Heart left ventricle (tissue), 16 donors: Measurements from ENCODE around the gene SPEF2. TPM values are rescaled to one million over a fixed set of nuclear protein-coding genes. Genes with fewer than 3 reads are reported as not detected.

ENCODE experiments used
- ATAC-seq, 4 donors: fragments of 200-7000 bp; cut with Tn5 transposase; one replicate each; pipeline ENCODE4 v1.9.1; 2020 to 2022; ENCODE audit warnings: moderate library complexity in 4 of 4, mild to moderate bottlenecking in 3 of 4, moderate number of reproducible peaks in 1 of 4
- DNase-seq, 5 donors: peaks; one replicate each; pipeline ENCODE4 v3.0.0-alpha.2; 2020
- H3K27ac ChIP-seq, 12 donors: fragments of 200-600 bp; sonication (generic) in 4 of 12; one replicate each; pipeline versions ENCODE4 v1.5.0 to v1.8.0; 2016 to 2022; ENCODE audit warnings: mild to moderate bottlenecking in 2 of 12
- H3K27me3 ChIP-seq, 9 donors: fragments of 200-600 bp; sonication (generic) in 2 of 9; one replicate each; pipeline versions ENCODE4 v1.5.1 to v1.8.0; 2016 to 2022; ENCODE audit warnings: mild to moderate bottlenecking in 3 of 9
- H3K36me3 ChIP-seq, 9 donors: fragments of 200-600 bp; sonication (generic) in 2 of 9; one replicate each; pipeline versions ENCODE4 v1.5.0 to v1.8.0; 2018 to 2022; ENCODE audit warnings: mild to moderate bottlenecking in 2 of 9
- H3K4me1 ChIP-seq, 12 donors: fragments of 200-600 bp; sonication (generic) in 4 of 12; one replicate each; pipeline versions ENCODE4 v1.5.0 to v1.8.0; 2016 to 2022; ENCODE audit warnings: mild to moderate bottlenecking in 3 of 12
- H3K4me3 ChIP-seq, 12 donors: fragments of 200-600 bp; sonication (generic) in 4 of 12; one replicate each; pipeline versions ENCODE4 v1.5.0 to v1.8.0; 2017 to 2022; ENCODE audit warnings: mild to moderate bottlenecking in 9 of 12, moderate library complexity in 4 of 12
- H3K9me3 ChIP-seq, 12 donors: fragments of 200-600 bp; sonication (generic) in 4 of 12; one replicate each; pipeline versions ENCODE4 v1.5.0 to v1.8.0; 2016 to 2022; ENCODE audit warnings: mild to moderate bottlenecking in 1 of 12
- CTCF ChIP-seq, 12 donors: fragments of 200-600 bp; sonication (generic) in 4 of 12; IDR thresholded peaks; one replicate each; pipeline versions ENCODE4 v1.5.0 to v1.8.0; 2018 to 2022; ENCODE audit warnings: antibody characterized with exemption in 12 of 12, mild to moderate bottlenecking in 5 of 12
- POLR2A ChIP-seq, 2 donors: fragments of 450-650 bp; IDR thresholded peaks; one replicate each; pipeline ENCODE4 v1.6.1; 2017; ENCODE audit warnings: antibody characterized with exemption in 2 of 2, mild to moderate bottlenecking in 2 of 2, moderate library complexity in 2 of 2
- WGBS, 4 donors: extraction: QIAGEN DNeasy Blood & Tissue Kit in 2 of 4; methylation state at CpG; one replicate each; pipeline versions ENCODE4 v1.1.5 to v1.1.7; 2013 to 2018; 5-methylcytosine and 5-hydroxymethylcytosine counted together
- intact Hi-C, 10 donors: fragments of 100-400 bp; cut with DNase I; formaldehyde crosslinking; loops; one replicate each; pipeline versions ENCODE4 v1.11.1 to v1.14.2; 2022
- polyA plus RNA-seq, 2 donors: library from polyadenylated mRNA; stranded (reverse); fragments of 200-250 nt; gene quantifications; one replicate each; pipeline ENCODE4 v1.2.3, GENCODE V29; 2013
- total RNA-seq, 9 donors: library from RNA; depleted of rRNA in 2 of 9; stranded (reverse); fragments of >200 nt in 2 of 9; fragmentation: NEBNext Ultra II Directional in 3 of 9; extraction: Animal tissue kit (Norgen Biotek cat#: 25700) in 3 of 9; gene quantifications; one replicate each; pipeline versions ENCODE4 v1.1.0 to v1.2.4, GENCODE V29; 2016 to 2023
- donor health status: ischemic (EF 13 %, LVEDD 7.1; RV severe dilation, severe dysfunction).
- donor health status: healthy with polysubstance abuse.
- donor health status: DM: no; HTN: yes; CAD: no.
- donor health status: DM: no; HTN: no; CAD: no.
- donor health status: ischemic (EF 25% LVEDD 6.9; RV normal size, moderate dysfunction).
- donor health status: ischemic (EF 25% LVEDD 5.7; RV mildly dilated, moderate dysfunction).
- donor health status: healthy.
- donor health status: DM: yes; HTN: yes; CAD: no.
- donor health status: ischemic (EF 35%, LVEDD 5.7; RV mildly dilated, moderate dysfunction).
- donor health status: nonischemic (EF 11% LVEDD 7.7; RV severe dilation, severe dysfunction).
- donor health status: DM: yes; HTN: yes; CAD: no.
- donor health status: PGD.
- donor health status: ischemic (EF 29% LVEDD 5.4; RV normal size, mild dysfunction).
- donor health status: nonischemic (EF 23%, LVEDD 6.1; RV moderate dilation, normal function).

Gene SPEF2
- total and polyA plus RNA-seq, 11 donors = 0.46 to 4.1 (median 1.3) TPM

- Histone ChIP-seq H3K27me3 (no peaks in the 10 kb centered on the region), H3K27ac (no peak overlapping the region), H3K4me3 (no peak overlapping the region), H3K36me3 (no peaks in the 10 kb centered on the region), H3K4me1 (no peaks in the 10 kb centered on the region), H3K9me3 (peaks cover 0 to 3% (median 0%) of the 10 kb centered on the region in 12 donors)
- ATAC-seq (no peak), DNase-seq (no peak)
- intact Hi-C loops = loop anchor here in 4 of 10 donors (10.0 kb wide), 1 partner anchor 268 kb away; no protein-coding TSS in a partner anchor
- TF ChIP-seq POLR2A (IDR thresholded peaks at IDR 0.05) = no peak
- TF ChIP-seq CTCF (IDR thresholded peaks at IDR 0.05) = no peak
Observed at GRCh38 chr5:35656721-35657120, 39.1 kb downstream of the SPEF2 start.

- DNase-seq (no peak), ATAC-seq (no peak)
- Histone ChIP-seq H3K36me3 (no peaks in the 10 kb centered on the region), H3K4me1 (no peaks in the 10 kb centered on the region), H3K27me3 (no peaks in the 10 kb centered on the region), H3K9me3 (peaks cover 0 to 8% (median 0%) of the 10 kb centered on the region in 12 donors), H3K27ac (no peak overlapping the region), H3K4me3 (no peak overlapping the region)
- TF ChIP-seq CTCF (IDR thresholded peaks at IDR 0.05) = no peak
- TF ChIP-seq POLR2A (IDR thresholded peaks at IDR 0.05) = no peak
- 93 to 96% (median 96%) methylated on average over 2 of the region's 2 CpGs for WGBS, 4 donors
- intact Hi-C loops = loop anchor here in 4 of 10 donors (10.0 kb wide), 1 partner anchor 267 kb away; no protein-coding TSS in a partner anchor
Observed at GRCh38 chr5:35657877-35658276, 40.2 kb downstream of the SPEF2 start.

- TF ChIP-seq POLR2A (IDR thresholded peaks at IDR 0.05) (no peak), CTCF (IDR thresholded peaks at IDR 0.05) (no peak)
- DNase-seq (no peak), ATAC-seq (no peak)
- intact Hi-C loops = loop anchor here in 4 of 10 donors (10.0 kb wide), 1 partner anchor 265 kb away; no protein-coding TSS in a partner anchor
- Histone ChIP-seq H3K36me3 (no peaks in the 10 kb centered on the region), H3K27me3 (no peaks in the 10 kb centered on the region), H3K9me3 (peaks cover 0 to 8% (median 0%) of the 10 kb centered on the region in 12 donors), H3K4me3 (no peak overlapping the region), H3K27ac (no peak overlapping the region), H3K4me1 (no peaks in the 10 kb centered on the region)
Observed at GRCh38 chr5:35659556-35659955, 41.9 kb downstream of the SPEF2 start.

GRCh38 chr5:35660451-35660850 is 42.8 kb downstream of the SPEF2 start:
- Histone ChIP-seq H3K27ac (no peak overlapping the region), H3K4me3 (no peak overlapping the region), H3K27me3 (no peaks in the 10 kb centered on the region), H3K36me3 (no peaks in the 10 kb centered on the region), H3K4me1 (peaks cover 0 to 4% (median 0%) of the 10 kb centered on the region in 12 donors), H3K9me3 (peaks cover 0 to 8% (median 0%) of the 10 kb centered on the region in 12 donors)
- ATAC-seq (no peak), DNase-seq (no peak)
- WGBS, 4 donors = 84 to 92% (median 91%) methylated on average over 1 of the region's 1 CpG
- TF ChIP-seq POLR2A (IDR thresholded peaks at IDR 0.05) = no peak
- no peak for TF ChIP-seq CTCF (IDR thresholded peaks at IDR 0.05)
- intact Hi-C loops = no loop called here
